ENCODE data around the gene FAM118A. TPM values are rescaled to one million over a fixed set of nuclear protein-coding genes. Genes with fewer than 3 reads are reported as not detected.
A peak's percentile ranks its signal among the peaks of the same experiment; 100 is the strongest.

Gene FAM118A
- total RNA-seq, 1 donor from 2014 or later, result 49.6 TPM

DNA sequence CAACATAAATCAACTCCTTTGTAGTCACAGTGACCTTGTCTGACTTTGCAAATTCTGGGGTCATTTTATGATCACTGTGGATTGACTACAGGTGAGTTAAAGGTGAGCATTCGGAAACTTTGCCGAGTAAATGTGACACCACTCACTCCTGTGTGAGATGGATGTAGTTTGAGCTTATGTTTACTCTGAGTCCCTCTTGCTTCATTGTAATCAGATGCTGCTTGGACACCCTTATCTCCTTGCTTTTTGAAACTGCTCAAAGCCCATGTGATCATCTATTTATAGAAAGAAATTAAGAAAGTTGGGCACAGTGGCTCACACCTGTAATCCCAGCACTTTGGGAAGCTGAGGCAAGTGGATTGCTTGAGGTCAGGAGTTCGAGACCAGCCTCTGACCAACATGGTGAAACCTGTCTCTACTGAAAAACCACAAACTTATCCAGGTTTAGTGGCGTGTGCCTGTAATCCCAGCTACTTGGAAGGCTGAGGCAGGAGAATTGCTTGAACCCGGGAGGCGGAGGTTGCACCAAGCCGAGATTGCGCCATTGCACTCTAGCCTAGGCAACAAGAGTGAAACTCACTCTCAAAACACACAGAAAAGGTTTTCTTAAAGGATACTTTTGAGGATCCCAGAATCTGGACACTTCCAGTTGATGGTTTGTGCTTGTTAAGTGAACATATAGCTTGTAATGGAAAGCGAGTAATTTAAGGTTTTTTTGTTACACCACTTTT is 7.2 kb downstream of the FAM118A start:
- Histone ChIP-seq H3K36me3 (no peaks in the 10 kb centered on the region), H3K4me1 (peaks cover 38% of the 10 kb centered on the region), H3K27ac (peak overlapping the region; percentile 87), H3K27me3 (no peaks in the 10 kb centered on the region), H3K4me3 (no peak overlapping the region), H3K9me3 (no peaks in the 10 kb centered on the region)
- intact Hi-C loops (cut with DNase I), result loop anchor here (10.0 kb wide), 1 partner anchor 228 kb away; no protein-coding TSS in a partner anchor
- DNase-seq (ENCODE audit: extremely low spot score in 2 of 2), result no peak
- TF ChIP-seq POLR2AphosphoS5 (IDR thresholded peaks at IDR 0.05; ENCODE audit: insufficient read depth in 1 of 2, low read depth in 1 of 2), result no peak
- no peak for TF ChIP-seq POLR2A (IDR thresholded peaks at IDR 0.05)
- TF ChIP-seq, protein P1, sequence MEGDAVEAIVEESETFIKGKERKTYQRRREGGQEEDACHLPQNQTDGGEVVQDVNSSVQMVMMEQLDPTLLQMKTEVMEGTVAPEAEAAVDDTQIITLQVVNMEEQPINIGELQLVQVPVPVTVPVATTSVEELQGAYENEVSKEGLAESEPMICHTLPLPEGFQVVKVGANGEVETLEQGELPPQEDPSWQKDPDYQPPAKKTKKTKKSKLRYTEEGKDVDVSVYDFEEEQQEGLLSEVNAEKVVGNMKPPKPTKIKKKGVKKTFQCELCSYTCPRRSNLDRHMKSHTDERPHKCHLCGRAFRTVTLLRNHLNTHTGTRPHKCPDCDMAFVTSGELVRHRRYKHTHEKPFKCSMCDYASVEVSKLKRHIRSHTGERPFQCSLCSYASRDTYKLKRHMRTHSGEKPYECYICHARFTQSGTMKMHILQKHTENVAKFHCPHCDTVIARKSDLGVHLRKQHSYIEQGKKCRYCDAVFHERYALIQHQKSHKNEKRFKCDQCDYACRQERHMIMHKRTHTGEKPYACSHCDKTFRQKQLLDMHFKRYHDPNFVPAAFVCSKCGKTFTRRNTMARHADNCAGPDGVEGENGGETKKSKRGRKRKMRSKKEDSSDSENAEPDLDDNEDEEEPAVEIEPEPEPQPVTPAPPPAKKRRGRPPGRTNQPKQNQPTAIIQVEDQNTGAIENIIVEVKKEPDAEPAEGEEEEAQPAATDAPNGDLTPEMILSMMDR (IDR thresholded peaks at IDR 0.05), result no peak

DNA sequence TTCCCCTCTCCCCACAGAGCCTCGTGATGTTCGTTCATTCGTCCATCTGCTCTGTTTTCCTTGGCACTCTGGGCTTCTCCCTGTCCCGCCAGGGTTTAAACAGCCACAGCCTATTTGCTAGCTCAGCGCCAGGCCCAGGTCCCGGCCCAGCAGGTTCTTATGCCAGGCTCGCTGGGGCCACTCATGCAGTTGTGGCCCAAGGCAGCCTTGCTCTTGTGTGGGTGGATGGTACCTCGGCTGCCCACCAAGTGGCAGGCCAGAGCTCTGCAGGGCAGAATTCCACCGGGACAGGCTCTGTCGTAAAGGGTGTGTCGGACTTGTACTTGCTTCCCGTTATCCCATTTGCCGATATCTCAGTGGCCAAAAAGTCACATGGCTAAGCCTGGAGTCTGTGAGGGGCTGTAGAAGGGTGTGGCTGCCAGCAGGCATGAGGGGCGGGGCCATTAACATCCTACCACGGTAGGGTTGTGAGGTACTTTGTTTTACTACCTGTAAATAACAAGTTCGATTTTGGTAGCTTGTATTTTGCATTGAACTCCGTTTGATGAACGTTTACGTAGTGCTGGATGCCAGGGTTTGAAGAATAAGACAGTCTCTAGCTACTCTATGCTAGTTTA is 7.9 kb downstream of the FAM118A start:
- TF ChIP-seq, protein P1 (IDR thresholded peaks at IDR 0.05), result peak in 2 of 3 experiments; percentile 30 to 35
- TF ChIP-seq POLR2AphosphoS5 (IDR thresholded peaks at IDR 0.05; ENCODE audit: insufficient read depth in 1 of 2, low read depth in 1 of 2), result no peak
- intact Hi-C loops (cut with DNase I), result loop anchor here (10.0 kb wide), 1 partner anchor 227 kb away; no protein-coding TSS in a partner anchor
- Histone ChIP-seq H3K27ac (peak overlapping the region; percentile 87), H3K4me3 (no peak overlapping the region), H3K36me3 (peaks cover 0 to 4% of the 10 kb centered on the region in 2 donors), H3K4me1 (peaks cover 38% of the 10 kb centered on the region), H3K27me3 (no peaks in the 10 kb centered on the region), H3K9me3 (no peaks in the 10 kb centered on the region)
- DNase-seq (ENCODE audit: extremely low spot score in 2 of 2), result no peak

DNA sequence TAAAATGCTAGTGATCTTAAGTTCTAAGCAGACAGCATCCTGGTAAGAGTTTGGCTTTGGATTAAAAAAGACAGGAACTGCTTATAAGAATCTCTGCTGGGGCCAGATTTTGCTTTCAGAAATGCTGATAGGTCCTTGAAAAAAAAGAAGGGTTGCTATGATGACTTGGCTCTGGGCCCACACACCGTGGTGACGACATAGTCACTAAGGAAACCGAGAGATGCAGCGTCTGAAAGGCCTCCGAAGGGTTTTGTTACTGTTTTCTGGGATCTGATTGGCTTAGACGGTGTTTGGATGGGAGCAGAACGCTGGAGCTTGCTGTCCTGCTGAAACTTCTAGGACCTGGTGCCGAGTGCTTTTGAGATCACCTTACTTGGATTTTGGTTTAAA is 8.4 kb downstream of the FAM118A start:
- Histone ChIP-seq H3K27me3 (no peaks in the 10 kb centered on the region), H3K4me1 (peaks cover 38% of the 10 kb centered on the region), H3K36me3 (peaks cover 0 to 8% of the 10 kb centered on the region in 2 donors), H3K4me3 (no peak overlapping the region), H3K27ac (peak overlapping the region; percentile 87), H3K9me3 (no peaks in the 10 kb centered on the region)
- intact Hi-C loops (cut with DNase I), result loop anchor here (10.0 kb wide), 1 partner anchor 227 kb away; no protein-coding TSS in a partner anchor
- TF ChIP-seq, protein P1 (IDR thresholded peaks at IDR 0.05), result no peak
- TF ChIP-seq POLR2AphosphoS5 (IDR thresholded peaks at IDR 0.05; ENCODE audit: insufficient read depth in 1 of 2, low read depth in 1 of 2), result no peak
- TF ChIP-seq POLR2A (IDR thresholded peaks at IDR 0.05), result no peak
- no peak for DNase-seq (ENCODE audit: extremely low spot score in 2 of 2)

DNA sequence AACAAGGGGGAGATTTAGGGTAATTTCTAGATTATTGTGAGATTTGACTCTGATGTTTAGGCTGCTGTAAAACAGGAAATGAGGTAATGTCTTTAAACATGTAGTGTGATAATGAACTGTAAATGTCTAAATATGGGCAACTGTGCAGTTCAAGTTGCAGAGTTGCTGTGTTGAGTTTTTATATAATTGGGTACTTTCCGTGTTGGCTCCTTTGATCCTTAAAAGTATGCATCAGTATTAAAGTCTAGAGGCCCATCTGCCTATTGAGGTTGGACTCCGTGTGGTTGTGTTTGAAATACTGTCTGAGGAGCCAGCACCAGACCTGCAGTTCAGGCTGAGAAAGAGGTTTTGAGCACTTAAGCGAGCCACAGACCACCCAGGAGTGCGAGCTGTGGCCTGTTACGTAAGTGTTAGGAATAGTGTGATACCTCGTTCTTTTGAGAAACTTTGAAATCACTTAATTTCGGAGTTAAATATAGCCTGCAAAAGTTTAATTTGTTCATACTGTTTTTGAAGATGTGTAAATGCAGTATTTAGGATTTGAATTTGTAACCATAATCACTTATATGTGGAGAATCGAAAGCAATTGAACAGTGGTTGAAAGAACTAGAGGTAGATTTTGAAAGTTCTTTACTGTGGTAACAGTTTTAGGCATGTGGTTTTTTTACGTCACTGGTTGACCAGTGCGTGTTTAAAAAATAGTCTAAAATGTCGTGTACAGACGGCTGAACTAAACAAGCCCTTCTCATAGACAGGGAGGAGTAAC is 9.0 kb downstream of the FAM118A start:
- intact Hi-C loops (cut with DNase I), result loop anchor here (10.0 kb wide), 1 partner anchor 226 kb away; no protein-coding TSS in a partner anchor
- peaks cover 38% of the 10 kb centered on the region for H3K4me1 ChIP-seq
- peaks cover 0 to 14% of the 10 kb centered on the region in 2 donors for H3K36me3 ChIP-seq
- DNase-seq (ENCODE audit: extremely low spot score in 2 of 2), result no peak
- H3K9me3 ChIP-seq, result no peaks in the 10 kb centered on the region
- no peaks in the 10 kb centered on the region for H3K27me3 ChIP-seq
- H3K4me3 ChIP-seq, result no peak overlapping the region
- TF ChIP-seq POLR2A (IDR thresholded peaks at IDR 0.05) (no peak), POLR2AphosphoS5 (IDR thresholded peaks at IDR 0.05; ENCODE audit: insufficient read depth in 1 of 2, low read depth in 1 of 2) (no peak)
- TF ChIP-seq, protein P1 (IDR thresholded peaks at IDR 0.05), result no peak
- H3K27ac ChIP-seq, result peak overlapping the region; percentile 87
